T47D (cell line): ENCODE data around the gene PEPD.
"Not testable (repeated sequence)": the region's sequence is repeated elsewhere in the genome, so short reads cannot be mapped to it uniquely, and the experiment has no call there.

ENCODE experiments used
- DNase-seq, 2 experiments: peaks; one replicate each; pipeline versions ENCODE4 v3.0.0 to v3.0.0-alpha.2; 2011 to 2012; ENCODE audit warnings: low read depth in 1 of 2, low spot score in 1 of 2
- JUND ChIP-seq: IDR thresholded peaks from 2 replicates; pipeline ENCODE4 v1.6.1; 2012; ENCODE audit warnings: low read depth
- in situ Hi-C: cut with HindIII; loops from 2 replicates; pipeline ENCODE4 v1.10.0; 2016; ENCODE audit warnings: low sequenced_read_pairs, low pct_unique_long_range_greater_than_20kb

PEPD gene

DNA sequence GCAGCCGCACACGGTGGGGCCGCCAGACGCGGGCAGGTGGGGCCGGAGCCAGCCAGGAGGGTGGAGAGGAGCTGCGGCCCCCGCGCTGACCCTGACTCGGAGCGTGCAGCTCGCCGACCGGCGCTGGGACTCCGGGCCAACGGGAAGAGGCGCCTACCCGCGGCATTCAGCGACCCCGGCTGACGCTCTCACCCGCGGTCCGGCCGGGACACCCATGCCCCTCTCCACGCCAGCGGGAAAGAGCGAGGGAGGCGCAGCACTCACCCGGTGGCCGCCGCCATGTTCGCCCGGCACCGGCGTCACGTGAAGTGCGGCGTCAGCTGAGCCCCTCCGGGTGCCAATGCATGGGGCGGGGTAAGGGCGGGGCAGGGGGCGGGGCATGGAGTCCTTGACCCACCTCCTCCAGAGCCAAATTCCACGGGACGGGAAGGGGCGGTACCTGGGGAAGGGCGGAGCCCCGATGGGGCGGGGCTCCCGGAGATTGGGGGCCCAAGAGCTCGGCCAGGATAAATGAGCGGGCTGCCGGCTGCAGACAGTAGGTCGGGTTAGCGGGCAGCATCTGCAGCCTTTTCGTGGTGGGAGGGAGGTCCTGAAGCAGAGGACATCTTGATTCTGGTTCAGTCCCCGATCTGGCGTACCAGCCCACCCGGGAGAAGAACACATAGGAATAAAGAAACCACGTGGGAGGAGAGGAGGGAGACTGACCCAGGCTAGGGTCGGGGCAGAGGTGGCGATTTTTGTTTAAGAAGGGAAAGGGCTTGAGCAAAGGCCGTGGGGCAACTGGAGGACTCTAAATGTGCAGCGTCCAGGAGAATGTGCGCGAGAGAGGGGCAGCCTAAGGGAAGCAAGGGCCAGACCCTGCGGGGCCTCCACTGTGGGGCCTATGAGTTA is at the start of gene PEPD:
Gene PEPD (minus strand): TSS at position 312 of the 891 bp plus-strand sequence. CDS start 31 bp downstream, at position 281.
- in situ Hi-C loops: no loop called here
- TF ChIP-seq JUND: no peak

DNA sequence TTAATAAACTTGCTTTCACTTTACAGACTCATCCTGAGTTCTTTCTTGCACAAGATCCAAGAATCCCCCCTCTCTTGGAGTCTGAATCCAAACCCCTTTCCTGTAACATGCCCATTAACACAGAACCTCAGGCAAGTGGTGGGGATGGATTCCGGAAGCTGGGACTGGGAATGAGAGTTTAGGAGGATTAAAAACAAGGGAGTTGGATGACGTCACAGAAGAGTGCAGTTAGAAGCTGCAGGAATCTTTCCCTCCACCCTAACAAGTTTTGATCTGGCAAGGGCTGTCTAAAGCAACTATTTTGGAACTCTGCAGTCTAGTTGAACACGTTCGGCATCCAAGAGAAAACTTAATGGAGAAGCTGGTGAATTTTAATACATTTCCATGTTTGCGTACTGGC is 48.2 kb upstream of the PEPD start:
- no peak for TF ChIP-seq JUND
- in situ Hi-C loops: no loop called here
- no peak for DNase-seq

More for the DNA sequence above, at the start of gene PEPD:
- DNase-seq: peak; percentile 87 to 94

DNA sequence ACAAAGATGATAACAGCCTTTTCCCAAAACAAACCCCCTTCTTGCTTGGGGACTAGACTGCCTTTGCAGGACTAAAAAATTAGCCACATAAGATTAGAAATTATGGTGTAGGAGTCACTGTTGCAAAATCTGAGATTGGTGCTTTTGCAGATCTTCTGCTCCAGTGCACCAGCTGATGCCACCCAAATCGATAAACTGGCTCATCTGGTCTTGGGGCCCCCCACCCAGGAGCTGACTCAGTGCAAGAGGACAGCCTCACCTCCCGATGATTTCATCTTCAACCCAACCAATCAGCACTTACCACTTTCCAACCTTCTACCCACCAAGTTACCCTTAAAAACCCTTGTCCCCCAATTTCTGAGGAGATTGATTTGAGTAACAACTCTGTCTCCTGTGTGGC is 47.1 kb upstream of the PEPD start:
- in situ Hi-C loops: no loop called here
- no peak for TF ChIP-seq JUND
- no peak for DNase-seq

DNA sequence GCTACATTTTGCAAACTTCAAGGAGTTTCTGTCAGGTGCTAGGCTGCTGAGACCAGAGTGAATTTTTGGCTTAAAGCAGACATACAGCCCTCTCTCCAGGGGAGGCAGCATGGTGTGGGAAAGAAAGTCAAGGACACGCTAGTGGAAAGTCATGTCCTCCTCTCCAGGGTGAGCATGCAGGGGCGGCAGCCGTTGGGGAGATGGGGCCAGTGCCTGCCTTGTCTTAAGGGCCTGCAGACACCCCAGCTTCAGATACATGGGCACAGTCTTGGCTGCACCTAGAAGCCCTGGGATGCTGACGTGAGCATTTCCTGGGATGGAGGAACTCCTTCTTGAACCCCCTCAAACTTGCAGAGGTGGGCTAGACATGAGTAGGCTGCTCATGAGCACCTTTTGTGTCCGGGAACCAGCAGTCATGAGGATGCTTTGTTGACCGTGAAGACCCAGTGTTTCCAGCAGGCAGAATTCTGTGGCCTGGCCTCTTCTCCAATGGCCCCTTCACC is 43.3 kb upstream of the PEPD start:
- in situ Hi-C loops: no loop called here
- no peak for TF ChIP-seq JUND
- DNase-seq: no peak

DNA sequence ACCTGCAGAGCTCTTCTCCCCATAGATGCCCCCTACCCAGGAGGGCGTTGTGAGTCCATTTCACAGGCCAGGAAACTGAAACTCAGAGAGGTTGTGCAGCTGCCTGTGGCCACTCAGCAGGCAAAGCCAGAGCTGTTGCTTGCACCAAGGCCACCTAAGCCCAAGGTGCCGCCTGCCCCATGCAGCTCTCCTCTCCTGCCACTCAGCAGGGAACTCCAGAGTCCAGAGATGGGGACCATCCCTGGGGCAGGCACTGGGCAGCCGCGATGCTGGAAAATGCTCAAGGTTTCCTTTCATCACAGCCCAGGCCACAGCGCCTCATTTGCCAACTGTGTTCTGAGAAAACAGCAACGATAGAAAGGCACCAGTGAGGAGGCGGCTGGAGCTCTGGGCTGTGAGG is 41.0 kb upstream of the PEPD start:
- in situ Hi-C loops: no loop called here
- no peak for DNase-seq

DNA sequence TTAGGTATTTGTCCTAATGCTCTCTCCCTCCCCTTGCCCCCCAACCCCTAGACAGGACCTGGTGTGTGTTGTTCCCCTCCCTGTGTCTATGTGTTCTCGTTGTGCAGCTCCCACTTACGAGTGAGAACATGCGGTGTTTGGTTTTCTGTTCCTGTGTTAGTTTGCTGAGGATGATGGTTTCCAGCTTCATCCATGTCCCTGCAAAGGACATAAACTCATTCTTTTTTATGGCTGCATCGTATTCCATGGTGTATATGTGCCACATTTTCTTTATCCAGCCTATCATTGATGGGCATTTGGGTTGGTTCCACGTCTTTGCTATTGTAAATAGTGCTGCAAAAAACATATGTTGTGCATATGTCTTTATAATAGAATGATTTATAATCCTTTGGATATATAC is 40.1 kb upstream of the PEPD start:
- DNase-seq, in situ Hi-C loops: not testable (repeated sequence)

More for the DNA sequence above, 41.0 kb upstream of the PEPD start:
- no peak for TF ChIP-seq JUND

DNA sequence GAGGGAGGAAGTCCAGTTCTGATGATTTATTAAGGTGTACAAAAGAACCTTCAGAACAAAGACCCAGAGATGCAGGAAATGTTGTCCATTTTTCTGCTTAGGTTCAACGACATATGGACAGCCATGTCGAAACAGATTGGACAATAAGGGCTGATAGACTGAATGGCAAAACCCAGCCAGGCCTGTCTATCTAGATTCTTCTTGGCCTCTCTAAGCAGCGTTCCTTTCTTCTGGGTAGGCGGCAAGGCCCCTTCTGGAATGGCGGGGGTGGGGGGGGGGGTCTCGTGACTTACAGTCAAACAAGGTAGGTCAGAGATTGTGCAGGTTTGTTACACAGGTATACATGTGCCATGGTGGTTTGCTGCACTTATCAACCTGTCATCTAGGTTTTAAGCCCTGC is 39.7 kb upstream of the PEPD start:
- DNase-seq: no peak
- no peak for TF ChIP-seq JUND
- in situ Hi-C loops: no loop called here

DNA sequence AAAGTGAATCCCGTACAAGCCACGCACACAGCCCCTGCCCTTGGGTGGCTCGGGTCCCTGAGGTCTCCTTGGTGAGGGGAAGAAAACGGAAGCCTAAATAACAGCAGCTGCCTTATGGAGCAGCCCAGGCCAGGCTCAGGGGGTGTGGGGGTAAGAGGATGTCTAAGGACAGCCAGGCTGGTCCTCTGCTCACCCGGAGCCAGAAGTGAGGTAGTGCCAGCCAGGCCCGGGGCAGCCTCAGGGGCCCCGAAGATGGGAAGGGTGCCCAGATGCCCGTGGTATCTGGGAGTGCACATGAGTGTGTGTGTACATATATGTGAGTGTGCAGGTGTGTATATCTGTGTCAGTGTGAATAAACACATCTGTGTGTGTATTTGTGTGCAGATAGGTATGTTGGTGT is 38.4 kb upstream of the PEPD start:
- in situ Hi-C loops: no loop called here
- DNase-seq: no peak
- TF ChIP-seq JUND: no peak

DNA sequence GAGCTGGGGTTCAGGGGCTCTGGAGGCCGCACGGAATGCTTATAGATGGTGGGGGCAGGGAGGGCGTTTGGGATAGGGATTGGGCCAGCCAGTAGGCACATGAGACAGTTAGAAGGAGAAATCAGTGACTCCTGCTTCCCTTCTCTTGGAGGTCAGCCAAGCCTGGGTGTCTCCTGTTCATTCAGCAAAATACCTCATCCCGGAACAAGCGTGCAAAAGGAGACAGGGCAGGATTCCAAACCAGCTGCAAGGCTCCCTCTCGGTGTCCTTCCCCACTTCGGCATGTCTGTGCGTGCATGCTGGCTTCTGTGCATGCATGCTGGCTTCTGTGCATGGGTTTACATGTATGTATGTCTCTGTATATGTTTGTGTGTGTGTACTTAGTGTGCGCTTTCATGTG is 37.3 kb upstream of the PEPD start:
- TF ChIP-seq JUND: no peak
- in situ Hi-C loops: no loop called here
- no peak for DNase-seq

DNA sequence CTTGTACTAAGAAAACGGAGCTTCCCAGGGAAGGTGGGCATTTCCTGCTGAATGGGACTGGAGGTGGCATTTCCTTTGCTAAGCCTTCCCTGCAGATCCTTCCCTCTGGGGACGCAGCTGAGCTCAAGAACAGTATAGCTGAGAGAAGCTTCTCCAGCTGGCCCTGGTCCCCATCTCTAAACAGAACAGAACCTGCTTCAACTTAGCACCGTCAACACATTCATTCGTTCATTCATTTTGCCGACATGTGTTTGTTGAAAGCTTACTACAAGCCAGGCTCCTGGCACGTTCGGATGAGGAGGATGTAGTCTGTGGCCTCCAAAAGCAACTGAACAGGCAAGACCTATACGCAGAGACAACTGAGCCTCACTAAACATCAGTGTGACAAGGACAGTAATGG is 36.6 kb upstream of the PEPD start:
- TF ChIP-seq JUND: no peak
- DNase-seq: no peak
- in situ Hi-C loops: no loop called here

DNA sequence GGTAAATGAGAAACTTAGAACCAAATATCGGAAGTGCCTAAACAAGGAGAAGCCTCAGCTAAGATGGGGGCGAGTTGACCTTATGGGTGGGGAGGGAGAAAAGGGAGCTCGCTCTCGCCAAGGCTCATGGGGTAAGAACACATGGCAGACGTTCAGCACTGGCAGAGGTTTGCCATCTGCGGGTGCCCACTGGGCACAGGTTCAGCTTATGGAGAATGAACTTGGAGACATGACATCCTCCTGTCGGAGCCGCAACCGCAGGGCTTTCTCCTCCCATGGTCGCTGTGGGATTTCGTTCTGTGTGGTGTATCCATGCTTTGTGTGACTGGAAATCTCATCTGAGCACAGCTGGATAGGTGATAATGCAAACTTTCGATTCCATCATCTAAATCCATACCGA is 36.1 kb upstream of the PEPD start:
- TF ChIP-seq JUND: no peak
- DNase-seq: no peak
- in situ Hi-C loops: no loop called here

DNA sequence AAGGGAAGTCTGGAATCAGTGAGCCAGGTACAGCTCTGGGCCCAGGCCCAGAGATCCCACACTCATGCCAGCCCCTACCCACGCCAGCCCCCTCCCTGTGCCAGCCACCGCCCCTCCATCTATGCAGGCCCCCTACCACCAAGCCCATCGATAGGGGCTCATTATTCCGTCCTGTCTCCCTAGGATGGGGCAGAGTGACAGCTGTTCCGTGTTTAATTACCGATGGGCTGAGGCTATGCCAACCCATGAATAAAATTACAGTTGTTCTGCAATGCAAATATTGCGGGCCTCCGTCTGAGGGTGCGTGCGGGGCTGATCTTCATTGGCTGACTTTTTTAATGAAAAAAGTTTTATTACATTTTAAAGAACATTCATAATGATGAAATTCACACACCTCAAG is 35.6 kb upstream of the PEPD start:
- in situ Hi-C loops: no loop called here

DNA sequence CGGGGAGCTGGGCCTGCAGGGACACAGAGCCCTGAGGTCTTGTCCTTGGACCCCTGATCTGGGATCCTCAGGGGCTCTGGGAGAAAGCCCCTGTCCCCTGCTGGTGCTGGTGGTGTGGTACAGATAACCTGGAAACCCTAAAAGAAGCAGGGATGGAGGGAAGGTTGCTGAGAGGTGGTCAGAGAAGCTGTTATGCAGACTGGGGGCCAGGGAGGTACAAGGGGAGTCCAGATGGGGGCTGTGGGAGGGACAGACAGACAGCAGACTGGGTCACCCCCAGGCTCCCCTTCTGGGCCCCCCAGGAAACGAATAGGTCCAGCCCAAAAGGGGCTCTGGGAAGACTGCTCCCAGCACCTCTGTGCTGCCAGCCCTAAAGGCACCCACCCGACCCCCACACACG is 34.7 kb upstream of the PEPD start:
- TF ChIP-seq JUND: no peak
- in situ Hi-C loops: no loop called here
- no peak for DNase-seq

More for the DNA sequence above, 35.6 kb upstream of the PEPD start:
- TF ChIP-seq JUND: no peak
- no peak for DNase-seq

DNA sequence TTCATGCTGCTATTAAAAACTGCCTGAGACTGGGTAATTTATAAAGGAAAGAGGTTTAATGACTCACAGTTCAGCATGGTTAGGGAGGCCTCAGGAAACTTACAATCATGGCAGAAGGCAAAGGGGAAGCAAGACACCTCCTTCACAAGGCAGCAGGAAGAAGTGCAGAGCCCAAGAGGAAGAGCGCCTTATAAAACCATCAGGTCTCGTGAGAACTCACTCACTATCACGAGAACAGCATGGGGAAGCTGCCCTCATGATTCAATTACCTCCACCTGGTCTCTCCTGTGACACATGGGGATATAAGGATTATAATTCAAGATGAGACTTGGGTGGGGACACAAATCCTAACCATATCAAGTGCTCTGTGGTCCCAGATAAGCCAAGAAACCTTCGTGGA is 34.1 kb upstream of the PEPD start:
- in situ Hi-C loops, DNase-seq: not testable (repeated sequence)
